Inferior parietal cortex (tissue), 1 donor: ENCODE results near the gene DNAJB8.

Experiments
- DNase-seq: peaks from one replicate; pipeline ENCODE4 v3.0.0-alpha.2; 2016; ENCODE audit errors: extremely low spot score

The DNAJB8 gene

GRCh38 chr3:128426128-128426921 is 40.4 kb downstream of the DNAJB8 start:
- peak; percentile 12 for DNase-seq

GRCh38 chr3:128425846-128426127 is 40.9 kb downstream of the DNAJB8 start:
- DNase-seq, result no peak

GRCh38 chr3:128425142-128425845 is 41.4 kb downstream of the DNAJB8 start:
- no peak for DNase-seq

DNA sequence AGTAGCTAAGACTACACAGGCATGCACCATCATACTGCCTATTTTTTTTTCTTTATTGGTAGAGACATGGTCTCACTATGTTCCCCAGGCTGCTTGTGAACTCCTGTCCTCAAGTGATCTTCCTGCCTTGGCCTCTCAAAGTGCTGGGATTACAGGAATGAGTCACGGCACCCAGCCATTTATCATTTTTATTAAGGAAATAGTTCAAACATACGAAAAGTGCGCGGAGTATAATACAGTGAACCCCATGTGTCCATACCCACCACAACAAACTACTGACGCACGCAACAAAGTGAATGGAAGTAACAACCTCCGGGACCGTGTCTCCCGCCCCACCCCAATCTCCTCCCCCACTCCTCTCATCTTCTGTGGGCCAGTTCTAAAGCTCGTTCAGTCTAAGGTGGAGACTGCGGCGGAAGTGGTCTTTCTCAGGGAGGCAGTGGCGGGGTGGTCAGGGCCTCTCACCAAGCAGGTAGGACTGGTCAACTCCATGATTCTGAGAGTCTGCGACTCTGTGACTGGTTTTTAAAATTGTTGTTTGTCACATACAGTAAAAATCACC is 42.1 kb downstream of the DNAJB8 start:
- DNase-seq, result no peak

DNA sequence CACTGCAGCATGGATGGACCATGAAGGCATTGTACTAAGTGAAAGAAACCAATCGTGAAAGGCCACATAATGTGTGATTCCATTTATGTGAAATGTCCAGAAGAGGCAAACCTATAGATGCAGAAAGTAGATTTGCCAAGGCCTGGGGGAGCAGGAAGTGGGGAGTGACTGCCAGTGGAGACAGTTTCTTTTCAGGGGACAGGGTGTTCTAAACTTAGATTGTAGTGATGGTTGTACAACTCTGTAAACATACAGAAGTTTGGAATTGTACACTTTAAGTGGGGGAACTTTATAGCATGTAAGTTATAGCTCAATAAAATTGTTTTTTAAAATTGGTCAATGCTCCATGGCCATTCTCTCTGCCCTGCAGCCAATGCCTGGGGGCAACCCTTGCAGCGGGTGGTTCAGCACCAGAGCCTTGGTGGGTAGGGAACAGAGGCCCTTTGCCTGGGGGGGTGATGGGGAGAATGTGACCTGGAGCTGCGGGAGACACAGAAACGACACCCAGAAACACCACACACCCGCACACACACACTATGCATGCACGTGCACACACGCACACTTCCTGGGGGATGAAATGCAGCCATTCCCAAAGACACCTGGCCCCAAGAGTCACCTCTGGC is 43.1 kb downstream of the DNAJB8 start:
- DNase-seq, result no peak

DNA sequence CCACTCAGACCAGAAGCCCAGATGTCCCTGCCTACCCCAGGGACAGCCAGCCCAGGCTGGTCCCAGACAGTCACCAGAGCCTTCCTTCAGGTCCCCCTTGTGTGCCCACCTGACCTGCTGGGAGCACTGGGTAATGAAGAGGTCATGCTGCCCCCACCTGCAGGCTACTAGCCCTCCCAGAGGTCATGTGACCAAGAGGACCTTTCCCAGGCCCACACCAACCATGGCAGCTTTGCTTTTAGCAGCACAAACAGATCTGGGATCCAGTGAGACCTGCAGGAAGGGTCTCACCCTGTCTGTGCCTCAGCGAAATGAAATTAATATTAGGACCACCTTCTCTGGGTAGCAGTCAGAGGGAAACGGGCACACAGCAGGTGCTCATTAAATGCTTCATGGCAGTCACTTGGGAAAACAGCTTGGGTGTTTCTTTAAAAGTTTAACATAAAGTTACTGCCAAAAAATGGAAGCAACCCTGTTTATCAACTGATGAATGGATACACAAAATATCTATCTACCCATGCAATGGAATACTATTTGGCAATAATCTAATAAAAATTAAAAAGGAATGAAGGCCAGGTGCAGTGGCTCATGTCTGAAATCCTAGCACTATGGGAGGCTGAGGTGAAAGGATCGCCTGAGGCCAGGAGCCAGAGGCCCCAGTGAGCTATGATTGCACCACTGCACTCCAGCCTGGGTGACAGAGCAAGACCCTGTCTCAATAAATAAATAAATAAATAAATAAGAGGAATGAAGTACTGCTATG is 43.7 kb downstream of the DNAJB8 start:
- no peak for DNase-seq

- DNase-seq, result no peak
These were observed 44.7 kb downstream of the DNAJB8 start for GRCh38 chr3:128421966-128422365.

DNA sequence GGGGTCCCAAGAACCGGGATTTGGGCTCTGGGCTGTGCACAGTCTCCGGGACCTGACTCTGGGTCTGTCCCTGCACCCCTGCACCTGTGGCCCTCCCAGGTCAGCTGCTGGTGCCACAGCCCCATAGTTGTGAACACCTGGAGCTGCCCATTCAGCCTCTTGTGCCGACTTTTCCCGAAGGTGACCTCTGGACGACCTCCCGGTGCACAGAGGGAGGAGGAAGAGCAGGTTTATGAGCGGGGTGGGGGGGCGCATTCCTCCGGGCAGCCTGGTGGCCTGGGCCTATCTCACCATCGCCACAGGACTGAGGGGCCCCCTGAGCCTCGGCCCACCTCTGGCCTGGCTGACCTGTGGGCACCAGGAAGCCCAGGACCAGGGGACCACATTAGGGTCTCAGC is 45.3 kb downstream of the DNAJB8 start:
- DNase-seq, result no peak

- no peak for DNase-seq
These were observed 45.8 kb downstream of the DNAJB8 start for GRCh38 chr3:128420720-128421438.

GRCh38 chr3:128420289-128420688 is 46.4 kb downstream of the DNAJB8 start:
- no peak for DNase-seq

GRCh38 chr3:128419311-128419710 is 47.4 kb downstream of the DNAJB8 start:
- no peak for DNase-seq

DNA sequence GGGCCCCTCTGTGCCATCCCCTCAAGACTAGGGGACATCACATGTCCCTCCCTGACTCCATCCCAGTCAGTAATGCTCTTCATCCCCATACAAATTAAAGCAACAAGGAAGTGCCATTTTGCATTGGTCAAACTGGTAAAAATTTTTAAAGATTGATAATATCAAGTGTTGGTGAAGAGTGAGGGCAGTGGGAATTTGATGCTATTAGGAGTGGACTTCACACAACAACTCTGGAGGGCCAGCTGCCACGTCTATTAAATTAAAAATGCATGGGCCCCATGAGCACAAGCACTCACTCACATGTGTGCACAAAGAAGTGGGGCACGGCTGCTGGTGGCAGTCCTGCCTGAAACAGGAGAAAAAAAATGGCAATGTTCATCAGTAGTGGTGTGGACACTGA is 47.8 kb downstream of the DNAJB8 start:
- DNase-seq, result no peak

DNA sequence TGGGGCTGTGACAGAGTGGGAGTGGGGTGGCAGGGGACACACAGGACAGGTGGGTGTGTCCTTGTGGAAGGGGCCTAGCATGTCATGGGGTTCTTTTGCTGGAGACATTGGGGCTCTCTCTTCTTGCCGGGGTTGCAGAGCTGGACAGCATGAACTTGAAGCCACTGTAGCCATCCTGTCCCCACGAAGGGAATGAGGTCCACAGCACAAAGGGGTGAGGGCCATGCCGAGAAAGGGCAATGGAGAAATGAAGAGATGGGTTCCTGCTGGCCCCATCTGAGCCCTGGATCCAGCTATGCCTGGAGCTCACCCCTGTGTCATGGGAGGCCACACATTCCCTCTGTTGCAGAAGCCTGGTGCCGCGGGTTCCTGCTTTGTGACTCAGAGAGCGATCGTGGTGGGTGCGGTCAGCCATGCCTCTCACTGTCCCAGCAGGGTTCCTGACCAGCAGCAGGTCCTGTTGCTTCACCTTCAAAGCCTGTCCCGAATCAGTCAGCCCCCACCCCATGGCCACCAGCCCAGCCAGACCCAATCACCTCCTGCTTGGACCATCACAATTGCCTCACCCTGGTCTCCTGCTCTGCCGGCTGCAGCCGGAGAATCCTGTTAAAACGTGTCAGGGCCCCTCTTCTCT is 50.0 kb downstream of the DNAJB8 start:
- no peak for DNase-seq

GRCh38 chr3:128415773-128416577 is 50.7 kb downstream of the DNAJB8 start:
- DNase-seq, result no peak

DNA sequence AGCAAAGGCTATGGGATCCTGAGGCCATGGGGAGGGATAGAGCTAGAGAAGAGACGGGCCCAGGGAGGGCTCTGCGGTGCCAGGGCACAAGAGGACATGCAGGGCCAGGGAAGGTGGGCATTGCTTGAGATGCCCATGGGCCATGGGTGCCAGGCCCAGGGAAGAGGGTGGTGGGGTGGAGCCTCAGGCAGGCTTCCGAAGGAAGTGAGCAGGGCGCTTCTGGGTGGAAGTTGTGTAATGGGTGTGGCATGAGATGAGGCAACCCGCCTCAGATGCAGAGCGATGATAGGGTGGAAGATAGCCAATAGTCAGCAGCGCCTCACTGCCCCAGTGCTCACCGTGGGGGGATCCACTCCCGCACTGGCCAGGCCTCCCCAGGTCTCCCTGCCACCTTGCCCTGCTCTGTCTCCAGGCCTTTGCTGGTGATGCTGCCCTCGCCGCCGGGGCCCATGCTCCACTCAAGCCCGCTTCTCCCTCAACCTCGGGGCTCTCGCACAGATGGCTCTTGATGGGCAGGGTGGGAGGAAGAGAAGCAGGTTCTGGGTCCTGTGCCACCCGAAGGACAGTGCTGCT is 51.4 kb downstream of the DNAJB8 start:
- DNase-seq, result no peak

DNA sequence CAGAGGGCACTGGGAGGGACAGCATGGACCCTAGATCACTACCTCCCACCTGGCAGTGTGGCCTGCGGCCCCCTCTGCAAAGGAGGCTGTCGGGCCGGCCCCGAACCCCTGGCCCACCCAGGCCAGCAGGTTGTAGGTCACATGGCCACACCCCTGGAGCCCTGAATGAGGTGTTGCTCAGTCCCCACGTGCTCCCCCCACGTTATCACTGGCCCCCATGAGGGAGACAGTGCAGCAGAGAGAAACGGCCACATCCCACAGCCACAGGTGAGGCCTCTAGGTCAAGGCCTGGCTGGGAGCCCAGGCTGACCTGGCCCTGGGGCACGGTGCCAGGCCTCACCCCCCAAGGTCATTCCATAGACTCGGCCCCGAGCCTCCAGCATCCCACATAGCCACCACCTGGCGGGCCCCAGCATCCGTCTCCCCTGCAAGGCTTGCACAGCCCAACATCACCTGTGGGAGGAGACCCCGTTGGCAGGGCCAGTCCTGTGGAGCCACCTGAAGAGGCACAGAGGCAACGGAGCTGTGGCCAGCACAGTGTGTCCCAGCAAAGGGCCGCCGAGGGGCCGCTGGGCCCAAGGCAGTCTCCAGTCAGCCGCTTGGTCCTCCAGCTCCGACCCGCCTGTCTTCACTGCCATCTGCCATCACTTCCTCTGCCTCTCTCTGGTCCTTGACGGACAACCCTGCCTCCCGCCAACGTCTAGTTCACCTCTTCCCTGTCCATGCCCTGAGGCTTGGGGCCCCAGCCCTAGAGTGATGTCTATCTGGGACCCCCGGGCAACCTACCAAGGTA is 53.1 kb downstream of the DNAJB8 start:
- DNase-seq, result no peak

- DNase-seq, result no peak
These were observed 53.7 kb downstream of the DNAJB8 start for GRCh38 chr3:128413003-128413370.
